ENCODE data around the gene DAPK1.

Gene DAPK1

GRCh38 chr9:87533271-87533670, 35.6 kb downstream of the DAPK1 start:
- H3K4me1 ChIP-seq (ENCODE audit: insufficient read depth, low read length) = peaks cover 44% of the 10 kb centered on the region
- no peak overlapping the region for H3K9ac ChIP-seq (ENCODE audit: low read depth, low read length)
- no peaks in the 10 kb centered on the region for H3K36me3 ChIP-seq (ENCODE audit: insufficient read depth, low read length)
- no peak overlapping the region for H3K27ac ChIP-seq (ENCODE audit: low read depth, low read length)
- WGBS = 93% methylated on average over 2 of the region's 2 CpGs
- no peaks in the 10 kb centered on the region for H3K9me3 ChIP-seq (ENCODE audit: insufficient read depth, low read depth, low read length)
- H3K4me3 ChIP-seq (ENCODE audit: low read length) = no peak overlapping the region
- no peaks in the 10 kb centered on the region for H3K27me3 ChIP-seq (ENCODE audit: insufficient read depth, low read length)

DNA sequence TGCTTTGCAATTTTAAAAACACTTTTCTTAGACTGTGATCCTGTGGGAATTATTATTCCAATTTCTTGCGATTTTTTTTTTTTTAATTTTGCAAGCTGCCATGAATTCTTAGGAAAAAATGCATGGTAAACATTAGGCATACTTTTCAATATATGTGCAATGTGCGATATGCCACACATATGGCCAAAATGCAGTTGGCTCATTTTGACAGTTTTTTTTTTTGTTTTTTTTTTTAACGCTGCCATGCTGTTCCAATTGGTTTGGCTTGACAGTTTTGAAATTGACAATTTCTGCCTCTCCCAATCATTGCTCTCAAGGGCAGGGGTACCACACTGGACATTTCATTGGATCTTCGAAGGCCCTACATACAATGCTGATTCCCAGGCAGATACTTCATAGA, 36.4 kb downstream of the DAPK1 start:
- Histone ChIP-seq H3K4me1 (ENCODE audit: insufficient read depth, low read length) (peaks cover 43% of the 10 kb centered on the region), H3K27ac (ENCODE audit: low read depth, low read length) (no peak overlapping the region), H3K27me3 (ENCODE audit: insufficient read depth, low read length) (no peaks in the 10 kb centered on the region), H3K9ac (ENCODE audit: low read depth, low read length) (no peak overlapping the region), H3K36me3 (ENCODE audit: insufficient read depth, low read length) (no peaks in the 10 kb centered on the region), H3K4me3 (ENCODE audit: low read length) (no peak overlapping the region), H3K9me3 (ENCODE audit: insufficient read depth, low read depth, low read length) (no peaks in the 10 kb centered on the region)
- WGBS = 100% methylated on average over 4 of the region's 4 CpGs

DNA sequence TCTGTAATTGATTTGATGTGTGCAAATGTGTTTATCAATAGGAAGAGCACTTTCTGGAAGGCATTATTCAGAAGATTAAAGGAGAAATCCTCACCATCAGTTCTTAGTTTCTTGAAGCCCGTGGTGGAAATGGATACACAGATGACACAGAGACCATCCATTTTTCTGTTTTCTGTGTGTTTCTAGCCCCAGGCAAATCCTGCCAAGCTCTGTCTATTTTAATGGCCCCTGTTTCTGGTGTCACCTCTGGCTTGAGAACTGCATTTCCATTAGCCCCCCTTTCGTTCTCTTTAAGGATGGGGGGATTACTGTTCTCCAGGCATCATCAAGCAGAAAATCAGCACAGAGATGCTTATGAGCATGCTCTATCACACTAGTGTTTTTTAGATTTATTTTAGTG, 37.3 kb downstream of the DAPK1 start:
- H3K9me3 ChIP-seq (ENCODE audit: insufficient read depth, low read depth, low read length) = no peaks in the 10 kb centered on the region
- no peak overlapping the region for H3K27ac ChIP-seq (ENCODE audit: low read depth, low read length)
- H3K9ac ChIP-seq (ENCODE audit: low read depth, low read length) = no peak overlapping the region
- H3K27me3 ChIP-seq (ENCODE audit: insufficient read depth, low read length) = no peaks in the 10 kb centered on the region
- no peak overlapping the region for H3K4me3 ChIP-seq (ENCODE audit: low read length)
- 85% methylated on average over 2 of the region's 2 CpGs for WGBS
- H3K4me1 ChIP-seq (ENCODE audit: insufficient read depth, low read length) = peaks cover 34% of the 10 kb centered on the region
- peaks cover 3% of the 10 kb centered on the region; the same call in 1 of the 2 replicates for H3K36me3 ChIP-seq (ENCODE audit: insufficient read depth, low read length)

DNA sequence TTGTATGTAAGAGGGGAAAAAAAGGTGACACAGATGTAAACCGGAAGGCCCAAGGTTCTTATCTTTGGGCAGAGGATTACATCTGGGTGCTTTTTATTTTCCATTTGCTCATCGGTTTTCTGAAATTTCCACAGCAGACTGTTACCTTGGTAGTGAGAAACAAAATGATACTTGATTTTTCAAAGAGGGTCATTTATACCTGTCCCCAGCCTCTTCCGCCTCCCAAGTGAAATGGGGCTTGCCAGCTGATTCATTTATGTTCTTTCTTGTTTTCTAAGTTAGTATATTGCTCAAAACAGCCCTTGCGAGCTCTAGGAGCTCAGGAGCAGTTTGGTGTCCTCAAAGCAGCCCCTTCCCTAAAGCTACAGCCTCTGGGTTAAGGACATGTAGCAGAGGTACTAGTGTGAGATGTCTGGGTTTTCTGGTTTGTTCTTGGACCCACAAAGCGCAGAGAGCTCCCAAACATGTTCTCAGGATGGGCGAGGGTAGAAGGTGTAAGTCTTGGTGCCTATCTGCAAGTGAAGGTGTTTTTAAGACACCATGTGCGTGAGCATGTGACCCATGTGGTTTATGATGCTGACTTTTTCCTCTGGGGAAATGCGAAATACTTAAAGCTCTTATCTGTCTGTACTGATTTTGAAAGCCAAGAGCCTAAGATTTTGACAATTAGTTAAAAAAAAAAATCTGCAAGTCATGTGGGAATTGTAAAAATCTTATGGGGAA, 38.3 kb downstream of the DAPK1 start:
- H3K36me3 ChIP-seq (ENCODE audit: insufficient read depth, low read length) = peaks cover 12% of the 10 kb centered on the region
- 0 out of 2 replicates have a peak overlapping the region, but pooled peaks have one; percentile 11 for H3K27ac ChIP-seq (ENCODE audit: low read depth, low read length)
- 86% methylated on average over 8 of the region's 8 CpGs for WGBS
- no peaks in the 10 kb centered on the region for H3K27me3 ChIP-seq (ENCODE audit: insufficient read depth, low read length)
- no peaks in the 10 kb centered on the region for H3K9me3 ChIP-seq (ENCODE audit: insufficient read depth, low read depth, low read length)
- no peak overlapping the region for H3K4me3 ChIP-seq (ENCODE audit: low read length)
- no peak overlapping the region for H3K9ac ChIP-seq (ENCODE audit: low read depth, low read length)
- H3K4me1 ChIP-seq (ENCODE audit: insufficient read depth, low read length) = peaks cover 24% of the 10 kb centered on the region

- H3K27me3 ChIP-seq (ENCODE audit: insufficient read depth, low read length) = no peaks in the 10 kb centered on the region
- H3K36me3 ChIP-seq (ENCODE audit: insufficient read depth, low read length) = peaks cover 12% of the 10 kb centered on the region
- no peak overlapping the region for H3K4me3 ChIP-seq (ENCODE audit: low read length)
- H3K9me3 ChIP-seq (ENCODE audit: insufficient read depth, low read depth, low read length) = no peaks in the 10 kb centered on the region
- 0 out of 2 replicates have a peak overlapping the region, but pooled peaks have one; percentile 20 for H3K27ac ChIP-seq (ENCODE audit: low read depth, low read length)
- 91% methylated on average over 7 of the region's 7 CpGs for WGBS
- H3K4me1 ChIP-seq (ENCODE audit: insufficient read depth, low read length) = peaks cover 14% of the 10 kb centered on the region
- H3K9ac ChIP-seq (ENCODE audit: low read depth, low read length) = no peak overlapping the region
These were observed 40.0 kb downstream of the DAPK1 start for GRCh38 chr9:87537625-87538024.

- WGBS = 82% methylated on average over 8 of the region's 8 CpGs
- peaks cover 14% of the 10 kb centered on the region for H3K4me1 ChIP-seq (ENCODE audit: insufficient read depth, low read length)
- H3K9ac ChIP-seq (ENCODE audit: low read depth, low read length) = no peak overlapping the region
- H3K4me3 ChIP-seq (ENCODE audit: low read length) = no peak overlapping the region
- H3K9me3 ChIP-seq (ENCODE audit: insufficient read depth, low read depth, low read length) = no peaks in the 10 kb centered on the region
- H3K36me3 ChIP-seq (ENCODE audit: insufficient read depth, low read length) = peaks cover 12% of the 10 kb centered on the region
- no peak overlapping the region for H3K27ac ChIP-seq (ENCODE audit: low read depth, low read length)
- H3K27me3 ChIP-seq (ENCODE audit: insufficient read depth, low read length) = no peaks in the 10 kb centered on the region
These were observed 42.9 kb downstream of the DAPK1 start for GRCh38 chr9:87540444-87541105.

GRCh38 chr9:87541663-87542062, 44.0 kb downstream of the DAPK1 start:
- no peak overlapping the region for H3K4me3 ChIP-seq (ENCODE audit: low read length)
- H3K9ac ChIP-seq (ENCODE audit: low read depth, low read length) = no peak overlapping the region
- peaks cover 16% of the 10 kb centered on the region for H3K4me1 ChIP-seq (ENCODE audit: insufficient read depth, low read length)
- H3K36me3 ChIP-seq (ENCODE audit: insufficient read depth, low read length) = peaks cover 12% of the 10 kb centered on the region
- no peaks in the 10 kb centered on the region for H3K27me3 ChIP-seq (ENCODE audit: insufficient read depth, low read length)
- no peaks in the 10 kb centered on the region for H3K9me3 ChIP-seq (ENCODE audit: insufficient read depth, low read depth, low read length)
- H3K27ac ChIP-seq (ENCODE audit: low read depth, low read length) = no peak overlapping the region
- WGBS = 95% methylated on average over 1 of the region's 2 CpGs

GRCh38 chr9:87542141-87542540, 44.5 kb downstream of the DAPK1 start:
- WGBS = 88% methylated on average over 2 of the region's 2 CpGs
- Histone ChIP-seq H3K9ac (ENCODE audit: low read depth, low read length) (no peak overlapping the region), H3K27ac (ENCODE audit: low read depth, low read length) (no peak overlapping the region), H3K27me3 (ENCODE audit: insufficient read depth, low read length) (no peaks in the 10 kb centered on the region), H3K4me1 (ENCODE audit: insufficient read depth, low read length) (peaks cover 18% of the 10 kb centered on the region), H3K36me3 (ENCODE audit: insufficient read depth, low read length) (peaks cover 12% of the 10 kb centered on the region), H3K9me3 (ENCODE audit: insufficient read depth, low read depth, low read length) (no peaks in the 10 kb centered on the region), H3K4me3 (ENCODE audit: low read length) (no peak overlapping the region)

DNA sequence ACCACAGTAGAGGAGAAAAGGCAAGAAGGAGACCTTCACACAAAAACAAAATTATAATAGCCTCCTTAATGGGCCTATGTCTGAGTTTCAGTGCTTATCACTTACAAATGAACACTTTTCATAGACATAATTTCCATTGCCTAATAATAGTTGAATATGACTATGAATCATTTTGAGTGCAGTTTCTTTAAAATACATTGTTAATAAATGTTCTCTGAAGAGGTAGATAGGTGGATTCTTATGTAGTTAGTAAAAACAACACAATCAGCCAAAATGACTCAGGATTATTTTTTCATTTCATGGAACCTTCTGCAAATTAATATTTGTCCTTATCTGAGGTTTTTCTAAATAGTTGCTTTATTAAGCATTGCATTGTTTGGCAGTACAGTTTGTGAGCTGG, 45.6 kb downstream of the DAPK1 start:
- Histone ChIP-seq H3K4me3 (ENCODE audit: low read length) (no peak overlapping the region), H3K9me3 (ENCODE audit: insufficient read depth, low read depth, low read length) (no peaks in the 10 kb centered on the region), H3K36me3 (ENCODE audit: insufficient read depth, low read length) (peaks cover 12% of the 10 kb centered on the region), H3K9ac (ENCODE audit: low read depth, low read length) (no peak overlapping the region), H3K27me3 (ENCODE audit: insufficient read depth, low read length) (no peaks in the 10 kb centered on the region), H3K4me1 (ENCODE audit: insufficient read depth, low read length) (peaks cover 13% of the 10 kb centered on the region; the same call in 1 of the 2 replicates), H3K27ac (ENCODE audit: low read depth, low read length) (no peak overlapping the region)

GRCh38 chr9:87545858-87546257, 48.2 kb downstream of the DAPK1 start:
- Histone ChIP-seq H3K9ac (ENCODE audit: low read depth, low read length) (no peak overlapping the region), H3K27me3 (ENCODE audit: insufficient read depth, low read length) (no peaks in the 10 kb centered on the region), H3K4me1 (ENCODE audit: insufficient read depth, low read length) (peaks cover 13% of the 10 kb centered on the region; the same call in 1 of the 2 replicates), H3K36me3 (ENCODE audit: insufficient read depth, low read length) (peaks cover 2% of the 10 kb centered on the region; the same call in 1 of the 2 replicates), H3K27ac (ENCODE audit: low read depth, low read length) (no peak overlapping the region), H3K9me3 (ENCODE audit: insufficient read depth, low read depth, low read length) (no peaks in the 10 kb centered on the region), H3K4me3 (ENCODE audit: low read length) (no peak overlapping the region)
- WGBS = 84% methylated on average over 1 of the region's 1 CpG

DNA sequence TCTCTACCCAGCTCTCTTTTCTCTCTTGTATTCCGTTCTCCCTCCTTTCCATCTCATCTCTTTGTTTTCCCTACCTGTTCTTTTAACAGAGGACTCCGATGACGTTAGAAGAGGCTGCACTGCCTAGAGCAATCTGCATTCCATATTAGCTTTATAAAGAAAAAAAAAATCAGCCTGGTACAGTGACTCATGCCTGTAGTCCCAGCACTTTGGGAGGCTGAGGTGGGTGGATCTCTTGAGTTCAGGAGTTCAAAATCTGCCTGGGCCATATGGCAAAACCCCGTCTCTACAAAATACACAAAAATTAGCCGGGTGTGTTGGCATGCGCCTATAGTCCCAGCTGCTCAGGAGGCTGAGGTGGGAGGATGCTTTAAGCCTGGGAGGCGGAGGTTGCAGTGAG, 49.0 kb downstream of the DAPK1 start:
- WGBS = 88% methylated on average over 7 of the region's 7 CpGs
- no peak overlapping the region for H3K27ac ChIP-seq (ENCODE audit: low read depth, low read length)

More for the DNA sequence above, 49.0 kb downstream of the DAPK1 start:
- Histone ChIP-seq H3K4me1 (ENCODE audit: insufficient read depth, low read length) (peaks cover 13% of the 10 kb centered on the region; the same call in 1 of the 2 replicates), H3K36me3 (ENCODE audit: insufficient read depth, low read length) (no peaks in the 10 kb centered on the region; the same call in 1 of the 2 replicates), H3K9ac (ENCODE audit: low read depth, low read length) (no peak overlapping the region), H3K27me3 (ENCODE audit: insufficient read depth, low read length) (no peaks in the 10 kb centered on the region), H3K9me3 (ENCODE audit: insufficient read depth, low read depth, low read length) (no peaks in the 10 kb centered on the region), H3K4me3 (ENCODE audit: low read length) (no peak overlapping the region)
